Activated CD8-positive, alpha-beta memory T cell treated with anti-CD3 and anti-CD28 coated beads for 36 hours (primary cell): ENCODE results near the gene SECISBP2. TPM values are rescaled to one million over a fixed set of nuclear protein-coding genes. Genes with fewer than 3 reads are reported as not detected.

Experiments used
- CTCF ChIA-PET: fragments of 350-600 bp; sonication (Branson Sonifier 250); formaldehyde crosslinking; loops from one replicate; lab custom pipeline; 2021; ENCODE audit warnings: antibody characterized with exemption; lab: Charles Lee
- POLR2A ChIA-PET: fragments of 350-600 bp; sonication (Branson Sonifier 250); formaldehyde crosslinking; loops from one replicate; lab custom pipeline; 2021; ENCODE audit warnings: antibody characterized with exemption; lab: Charles Lee
- total RNA-seq, 2 experiments: library from RNA; stranded (reverse); gene quantifications; one replicate each; pipeline ENCODE4 v1.2.3, GENCODE V29; 2021

The SECISBP2 gene
- total RNA-seq, 2 experiments from 2014 or later: 35.0 to 36.5 TPM

- ChIA-PET POLR2A (no interaction called here), CTCF (no interaction called here)
Observed at GRCh38 chr9:89304834-89305188, 13.5 kb upstream of the SECISBP2 start.

- POLR2A ChIA-PET: interaction anchor here (0.6 kb wide), 1 partner anchor 213 kb away, joined by 3 read pairs; no protein-coding TSS in a partner anchor
- CTCF ChIA-PET: no interaction called here
Observed at GRCh38 chr9:89305868-89306267, 12.4 kb upstream of the SECISBP2 start.

DNA sequence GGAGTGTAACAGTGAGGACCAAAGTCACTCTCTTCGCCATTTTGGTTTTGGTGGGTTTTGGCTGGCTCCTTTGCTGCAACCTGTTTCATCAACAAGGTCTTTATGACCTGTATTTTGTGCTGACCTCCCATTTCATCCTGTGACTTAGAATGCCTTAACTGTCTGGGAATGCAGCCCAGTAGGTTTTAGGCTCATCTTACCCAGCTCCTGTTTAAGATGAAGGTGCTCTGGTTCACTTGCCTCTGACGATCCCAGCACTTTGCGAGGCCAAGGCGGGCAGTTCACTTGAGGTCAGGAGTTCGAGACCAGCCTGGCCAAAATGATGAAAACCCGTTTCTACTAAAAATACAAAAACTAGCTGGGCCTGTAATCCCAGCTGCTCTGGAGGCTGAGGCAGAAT is 9.1 kb upstream of the SECISBP2 start:
- ChIA-PET POLR2A (no interaction called here), CTCF (no interaction called here)

GRCh38 chr9:89309608-89310474 is 8.5 kb upstream of the SECISBP2 start:
- ChIA-PET CTCF (no interaction called here), POLR2A (interaction anchor here (0.5 to 1.2 kb wide), 6 partner anchors 9 to 226 kb away, joined by 3 to 5 read pairs (median 3); no protein-coding TSS in a partner anchor)

- ChIA-PET POLR2A (interaction anchor here (0.5 to 1.2 kb wide), 6 partner anchors 8 to 226 kb away, joined by 3 to 5 read pairs (median 3); no protein-coding TSS in a partner anchor), CTCF (no interaction called here)
Observed at GRCh38 chr9:89310475-89311345, 7.6 kb upstream of the SECISBP2 start, which contains the start of gene CKS2. Gene CKS2, plus strand, starts transcription at chr9:89311195. Its CDS starts 98 bp downstream, at chr9:89311293.

- ChIA-PET POLR2A (no interaction called here), CTCF (no interaction called here)
Observed at GRCh38 chr9:89311346-89312221, 6.7 kb upstream of the SECISBP2 start.

GRCh38 chr9:89312222-89312571 is 6.1 kb upstream of the SECISBP2 start:
- POLR2A ChIA-PET: no interaction called here
- CTCF ChIA-PET: no interaction called here

GRCh38 chr9:89313842-89314241 is 4.5 kb upstream of the SECISBP2 start:
- CTCF ChIA-PET: no interaction called here

GRCh38 chr9:89314955-89315354 is 3.3 kb upstream of the SECISBP2 start:
- ChIA-PET CTCF (no interaction called here), POLR2A (interaction anchor here (0.6 to 1.1 kb wide), 2 partner anchors 134 to 207 kb away, joined by 3 read pairs; no protein-coding TSS in a partner anchor)

More at GRCh38 chr9:89313842-89314241, 4.5 kb upstream of the SECISBP2 start:
- POLR2A ChIA-PET: interaction anchor here (1.1 kb wide), 1 partner anchor 208 kb away, joined by 3 read pairs; no protein-coding TSS in a partner anchor

DNA sequence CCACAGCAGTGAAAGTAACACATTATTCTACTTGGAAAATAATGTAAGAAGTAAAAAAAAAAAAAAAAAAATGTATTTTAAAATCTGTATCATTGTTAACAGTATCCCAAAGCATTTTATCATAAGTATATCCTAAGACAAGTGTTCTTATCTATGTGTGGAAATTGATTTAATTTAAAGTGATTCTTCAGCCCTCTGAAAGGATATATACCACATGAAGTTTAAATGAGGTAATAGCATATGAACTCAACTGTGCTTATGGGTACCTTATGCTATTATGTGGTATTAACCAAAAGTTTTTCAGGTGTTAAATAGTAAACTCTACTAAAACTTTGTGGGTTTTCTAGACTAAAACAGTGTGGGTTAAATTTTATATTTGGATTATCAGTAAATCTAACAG is 2.8 kb upstream of the SECISBP2 start:
- ChIA-PET CTCF (no interaction called here), POLR2A (interaction anchor here (0.6 kb wide), 1 partner anchor 134 kb away, joined by 3 read pairs; no protein-coding TSS in a partner anchor)

- POLR2A ChIA-PET: no interaction called here
- CTCF ChIA-PET: no interaction called here
Observed at GRCh38 chr9:89317282-89317681, 1.0 kb upstream of the SECISBP2 start.

GRCh38 chr9:89319015-89319905 is 960 bp downstream of the SECISBP2 start:
- CTCF ChIA-PET: no interaction called here
- POLR2A ChIA-PET: interaction anchor here (0.7 to 1.2 kb wide), 5 partner anchors 9 to 203 kb away, joined by 3 read pairs; no protein-coding TSS in a partner anchor

DNA sequence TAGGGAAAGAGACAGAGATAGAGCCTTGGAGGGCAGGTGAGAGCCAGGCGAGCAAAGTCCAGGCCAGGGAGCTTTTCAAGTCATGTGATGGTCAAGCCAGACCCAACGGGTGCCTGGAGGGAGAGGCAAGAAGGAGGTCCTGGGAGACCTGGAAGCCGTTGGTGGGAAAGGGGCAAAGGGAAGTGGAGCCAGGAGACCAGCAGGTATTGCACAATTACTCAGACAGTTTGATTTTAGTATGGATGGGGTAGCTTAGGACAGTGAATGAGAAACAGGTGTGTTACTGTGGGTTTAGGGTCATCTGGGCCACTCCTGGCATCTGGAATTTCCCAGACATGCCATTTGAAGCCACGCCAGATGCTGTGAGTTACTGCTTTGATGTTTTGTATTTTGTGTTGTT is 5.1 kb downstream of the SECISBP2 start:
- ChIA-PET POLR2A (no interaction called here), CTCF (no interaction called here)

GRCh38 chr9:89325733-89326132 is 7.4 kb downstream of the SECISBP2 start:
- CTCF ChIA-PET: interaction anchor here (1.5 kb wide), 1 partner anchor 20 kb away, joined by 3 read pairs; no protein-coding TSS in a partner anchor
- POLR2A ChIA-PET: interaction anchor here (0.9 kb wide), 1 partner anchor 97 kb away, joined by 3 read pairs; no protein-coding TSS in a partner anchor

DNA sequence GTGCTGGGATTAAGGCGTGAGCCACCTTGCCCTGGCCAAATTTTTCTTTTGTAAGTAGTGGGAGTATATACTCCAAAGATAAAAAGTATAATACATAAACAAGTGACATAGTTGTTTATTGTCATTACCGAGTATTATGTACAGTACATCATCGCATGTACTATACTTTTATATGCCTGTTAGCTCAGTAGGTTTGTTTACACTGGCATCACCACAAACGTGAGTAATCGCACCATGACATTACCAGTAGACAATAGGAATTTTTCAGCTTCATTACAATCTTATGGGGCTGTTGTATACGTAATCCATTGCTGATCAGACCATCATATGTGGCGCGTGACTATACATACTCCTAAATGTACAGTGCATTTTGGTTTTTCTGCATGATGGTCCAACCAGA is 9.8 kb downstream of the SECISBP2 start:
- ChIA-PET POLR2A (no interaction called here), CTCF (interaction anchor here (1.1 kb wide), 1 partner anchor 39 kb away, joined by 4 read pairs; no protein-coding TSS in a partner anchor)

- ChIA-PET CTCF (no interaction called here), POLR2A (interaction anchor here (1.2 kb wide), 1 partner anchor 10 kb away, joined by 3 read pairs; no protein-coding TSS in a partner anchor)
Observed at GRCh38 chr9:89329917-89330316, 11.6 kb downstream of the SECISBP2 start.

DNA sequence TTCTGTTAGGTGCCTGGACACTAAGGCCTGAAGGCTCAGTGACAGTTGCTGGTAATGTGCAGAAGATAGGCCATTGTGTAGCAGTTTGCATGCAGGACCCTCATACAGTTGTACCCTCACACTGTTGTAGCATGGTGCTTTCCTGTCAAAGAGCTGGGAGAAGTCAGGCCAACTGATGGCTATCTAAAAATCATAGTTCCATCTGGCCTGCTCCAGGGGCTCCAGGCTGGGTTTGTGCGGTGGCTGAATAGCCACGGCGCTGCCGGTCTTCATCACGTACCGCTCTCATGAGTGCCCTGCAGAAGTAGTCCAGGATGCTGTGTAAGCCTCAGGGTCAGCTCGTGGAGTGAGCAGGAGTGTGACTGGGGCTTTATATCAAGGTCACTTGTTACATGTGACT is 12.2 kb downstream of the SECISBP2 start:
- ChIA-PET POLR2A (no interaction called here), CTCF (no interaction called here)
